GM18873 (cell line): ENCODE data around the gene TMEM209.
"Not testable (repeated sequence)": the region's sequence is repeated elsewhere in the genome, so short reads cannot be mapped to it uniquely, and the experiment has no call there.

Experiments used
- ATAC-seq: cut with Tn5 transposase; IDR thresholded peaks from one replicate; pipeline ENCODE4 v1.9.1; 2021; ENCODE audit warnings: mild to moderate bottlenecking, moderate library complexity, moderate number of reproducible peaks; ENCODE audit not compliant: unreplicated experiment, low FRiP score

TMEM209 gene

GRCh38 chr7:130178251-130178650 is 27.0 kb downstream of the TMEM209 start:
- ATAC-seq = no peak

- ATAC-seq = no peak
Measured at GRCh38 chr7:130174237-130174959, 30.8 kb downstream of the TMEM209 start.

GRCh38 chr7:130162196-130162595 is 43.0 kb downstream of the TMEM209 start:
- no peak for ATAC-seq

GRCh38 chr7:130160455-130160854 is 44.8 kb downstream of the TMEM209 start:
- ATAC-seq = no peak

- no peak for ATAC-seq
Measured at GRCh38 chr7:130160023-130160422, 45.2 kb downstream of the TMEM209 start.

GRCh38 chr7:130157700-130158099 is 47.5 kb downstream of the TMEM209 start:
- ATAC-seq = no peak

- no peak for ATAC-seq
Measured at GRCh38 chr7:130156140-130156539, 49.1 kb downstream of the TMEM209 start.

- no peak for ATAC-seq
Measured at GRCh38 chr7:130154501-130155317, 50.5 kb downstream of the TMEM209 start.

- ATAC-seq = no peak
Measured at GRCh38 chr7:130154131-130154500, 51.1 kb downstream of the TMEM209 start.

GRCh38 chr7:130153211-130153908 is 51.8 kb downstream of the TMEM209 start:
- no peak for ATAC-seq

- ATAC-seq = no peak
Measured at GRCh38 chr7:130152493-130153210, 52.6 kb downstream of the TMEM209 start.

- no peak for ATAC-seq
Measured at GRCh38 chr7:130151591-130152492, 53.4 kb downstream of the TMEM209 start.

GRCh38 chr7:130150587-130150986 is 54.6 kb downstream of the TMEM209 start:
- no peak for ATAC-seq

- no peak for ATAC-seq
Measured at GRCh38 chr7:130149281-130150139, 55.7 kb downstream of the TMEM209 start.

GRCh38 chr7:130148561-130148960 is 56.6 kb downstream of the TMEM209 start:
- no peak for ATAC-seq

GRCh38 chr7:130147710-130148325 is 57.4 kb downstream of the TMEM209 start:
- no peak for ATAC-seq

- ATAC-seq = no peak
Measured at GRCh38 chr7:130146693-130147405, 58.4 kb downstream of the TMEM209 start.

- not testable (repeated sequence) for ATAC-seq
Measured at GRCh38 chr7:130146142-130146541, 59.1 kb downstream of the TMEM209 start.
